BLaER1 treated with 17β-estradiol and CSF1 and Interleukin-3, amounts not matched to agents 10 nM and 100 nM (cell line): ENCODE results near the gene FAM193A.

Experiments used
- H3K27ac ChIP-seq, 11 experiments: shearing (Covaris generic); formaldehyde crosslinking; 2 replicates each; pipeline ENCODE4 v1.8.1; 2022
- H3K27me3 ChIP-seq, 11 experiments: shearing (Covaris generic); formaldehyde crosslinking; 2 replicates each; pipeline ENCODE4 v1.8.1; 2022
- H3K36me3 ChIP-seq, 11 experiments: shearing (Covaris generic); formaldehyde crosslinking; 2 replicates each; pipeline ENCODE4 v1.8.1; 2022
- H3K4me1 ChIP-seq, 10 experiments: shearing (Covaris generic); formaldehyde crosslinking; 2 replicates each; pipeline ENCODE4 v1.8.1; 2022
- H3K4me2 ChIP-seq, 11 experiments: shearing (Covaris generic); formaldehyde crosslinking; 2 replicates each; pipeline ENCODE4 v1.8.1; 2022
- H3K4me3 ChIP-seq, 10 experiments: shearing (Covaris generic); formaldehyde crosslinking; 2 replicates each; pipeline ENCODE4 v1.8.1; 2022
- H3K9ac ChIP-seq, 11 experiments: shearing (Covaris generic); formaldehyde crosslinking; 2 replicates each; pipeline ENCODE4 v1.8.1; 2022
- H3K9me3 ChIP-seq, 11 experiments: shearing (Covaris generic); formaldehyde crosslinking; replicated peaks in 1 of 11; 2 replicates each; pipeline ENCODE4 v1.8.1; 2022
- H4K20me1 ChIP-seq, 11 experiments: shearing (Covaris generic); formaldehyde crosslinking; 2 replicates each; pipeline ENCODE4 v1.8.1; 2022
- Cebpa-rat ChIP-seq, 11 experiments: shearing (Covaris generic); IDR thresholded peaks; 2 replicates each; pipeline ENCODE4 v1.8.1; 2022

Gene FAM193A

GRCh38 chr4:2592572-2592971, 56.1 kb downstream of the FAM193A start:
- H3K4me2 ChIP-seq: peak overlapping the region; percentile 2 to 85 (median 70); a peak in 16 of 22 replicates
- peaks cover 40 to 72% (median 51%) of the 10 kb centered on the region in 10 experiments for H3K4me1 ChIP-seq
- no peaks in the 10 kb centered on the region for H3K27me3 ChIP-seq
- no peak for TF ChIP-seq Cebpa-rat (IDR thresholded peaks at IDR 0.05)
- H3K9me3 ChIP-seq: no peaks in the 10 kb centered on the region
- peak overlapping the region in 4 of 11 experiments; percentile 14 to 45 (median 19); a peak in 3 of 22 replicates for H3K9ac ChIP-seq
- no peak overlapping the region for H3K4me3 ChIP-seq
- H3K36me3 ChIP-seq: peaks cover 15 to 30% (median 23%) of the 10 kb centered on the region in 11 experiments
- peak overlapping the region in 7 of 11 experiments; percentile 1 to 64 (median 20); a peak in 6 of 22 replicates for H3K27ac ChIP-seq
- peaks cover 99 to 100% (median 100%) of the 10 kb centered on the region in 11 experiments for H4K20me1 ChIP-seq

GRCh38 chr4:2593003-2593402, 56.6 kb downstream of the FAM193A start:
- Histone ChIP-seq H3K36me3 (peaks cover 16 to 34% (median 27%) of the 10 kb centered on the region in 11 experiments), H3K4me3 (no peak overlapping the region), H3K27me3 (no peaks in the 10 kb centered on the region), H3K9me3 (no peaks in the 10 kb centered on the region), H3K4me2 (peak overlapping the region in 10 of 11 experiments; percentile 13 to 85 (median 71); a peak in 13 of 22 replicates), H3K9ac (peak overlapping the region in 2 of 11 experiments; percentile 17 to 21; a peak in 2 of 22 replicates), H3K27ac (peak overlapping the region in 4 of 11 experiments; percentile 7 to 64 (median 33); a peak in 2 of 22 replicates), H3K4me1 (peaks cover 44 to 73% (median 52%) of the 10 kb centered on the region in 10 experiments), H4K20me1 (peaks cover 99 to 100% (median 100%) of the 10 kb centered on the region in 11 experiments)
- no peak for TF ChIP-seq Cebpa-rat (IDR thresholded peaks at IDR 0.05)

GRCh38 chr4:2595436-2595835, 59.0 kb downstream of the FAM193A start:
- Histone ChIP-seq H3K4me2 (no peak overlapping the region), H3K9me3 (no peaks in the 10 kb centered on the region), H3K4me3 (no peak overlapping the region), H3K36me3 (peaks cover 30 to 54% (median 42%) of the 10 kb centered on the region in 11 experiments), H3K9ac (no peak overlapping the region), H3K27ac (no peak overlapping the region), H3K27me3 (no peaks in the 10 kb centered on the region), H4K20me1 (peaks cover 99 to 100% (median 100%) of the 10 kb centered on the region in 11 experiments), H3K4me1 (peaks cover 50 to 74% (median 60%) of the 10 kb centered on the region in 10 experiments)
- no peak for TF ChIP-seq Cebpa-rat (IDR thresholded peaks at IDR 0.05)

GRCh38 chr4:2595952-2596552, 59.6 kb downstream of the FAM193A start:
- peaks cover 99 to 100% (median 100%) of the 10 kb centered on the region in 11 experiments for H4K20me1 ChIP-seq
- H3K4me2 ChIP-seq: no peak overlapping the region
- no peak overlapping the region for H3K9ac ChIP-seq
- H3K4me1 ChIP-seq: peaks cover 44 to 68% (median 54%) of the 10 kb centered on the region in 10 experiments
- no peaks in the 10 kb centered on the region for H3K27me3 ChIP-seq
- TF ChIP-seq Cebpa-rat (IDR thresholded peaks at IDR 0.05): no peak
- H3K9me3 ChIP-seq: no peaks in the 10 kb centered on the region
- H3K4me3 ChIP-seq: no peak overlapping the region
- no peak overlapping the region for H3K27ac ChIP-seq
- H3K36me3 ChIP-seq: peaks cover 36 to 61% (median 48%) of the 10 kb centered on the region in 11 experiments

- no peak overlapping the region for H3K4me2 ChIP-seq
- peaks cover 99 to 100% (median 100%) of the 10 kb centered on the region in 11 experiments for H4K20me1 ChIP-seq
- no peaks in the 10 kb centered on the region for H3K9me3 ChIP-seq
- H3K9ac ChIP-seq: no peak overlapping the region
- H3K4me3 ChIP-seq: no peak overlapping the region
- H3K27me3 ChIP-seq: no peaks in the 10 kb centered on the region
- peaks cover 41 to 66% (median 53%) of the 10 kb centered on the region in 11 experiments for H3K36me3 ChIP-seq
- no peak overlapping the region for H3K27ac ChIP-seq
- H3K4me1 ChIP-seq: peaks cover 39 to 63% (median 48%) of the 10 kb centered on the region in 10 experiments
- TF ChIP-seq Cebpa-rat (IDR thresholded peaks at IDR 0.05): no peak
Observed at GRCh38 chr4:2596611-2597010, 60.2 kb downstream of the FAM193A start.

- H3K4me3 ChIP-seq: no peak overlapping the region; a peak in 1 of 20 replicates
- peak overlapping the region in 6 of 11 experiments; percentile 8 to 55 (median 34); a peak in 9 of 22 replicates for H3K27ac ChIP-seq
- peaks cover 79 to 100% (median 96%) of the 10 kb centered on the region in 11 experiments for H4K20me1 ChIP-seq
Observed at GRCh38 chr4:2598511-2599303, 62.3 kb downstream of the FAM193A start.

GRCh38 chr4:2599304-2599654, 62.8 kb downstream of the FAM193A start:
- no peak for TF ChIP-seq Cebpa-rat (IDR thresholded peaks at IDR 0.05)
- H3K4me3 ChIP-seq: no peak overlapping the region
- no peaks in the 10 kb centered on the region for H3K27me3 ChIP-seq
- H3K9ac ChIP-seq: peak overlapping the region in 8 of 11 experiments; percentile 1 to 59 (median 42); a peak in 7 of 22 replicates
- peak overlapping the region; percentile 48 to 85 (median 70) for H3K4me2 ChIP-seq
- peaks cover 79 to 100% (median 95%) of the 10 kb centered on the region in 11 experiments for H4K20me1 ChIP-seq
- H3K9me3 ChIP-seq: no peaks in the 10 kb centered on the region
- H3K36me3 ChIP-seq: peaks cover 52 to 82% (median 67%) of the 10 kb centered on the region in 11 experiments
- peaks cover 24 to 48% (median 31%) of the 10 kb centered on the region in 10 experiments for H3K4me1 ChIP-seq
- peak overlapping the region in 2 of 11 experiments; percentile 33 to 34; a peak in 1 of 22 replicates for H3K27ac ChIP-seq

More at GRCh38 chr4:2598511-2599303, 62.3 kb downstream of the FAM193A start:
- H3K27me3 ChIP-seq: no peaks in the 10 kb centered on the region
- H3K9ac ChIP-seq: peak overlapping the region in 10 of 11 experiments; percentile 1 to 59 (median 40); a peak in 11 of 22 replicates
- H3K4me2 ChIP-seq: peak overlapping the region; percentile 48 to 85 (median 70)
- H3K36me3 ChIP-seq: peaks cover 47 to 84% (median 69%) of the 10 kb centered on the region in 11 experiments
- TF ChIP-seq Cebpa-rat (IDR thresholded peaks at IDR 0.05): no peak
- H3K9me3 ChIP-seq: no peaks in the 10 kb centered on the region
- H3K4me1 ChIP-seq: peaks cover 22 to 43% (median 30%) of the 10 kb centered on the region in 10 experiments

GRCh38 chr4:2600878-2601277, 64.4 kb downstream of the FAM193A start:
- H4K20me1 ChIP-seq: peaks cover 74 to 100% (median 95%) of the 10 kb centered on the region in 11 experiments
- H3K9ac ChIP-seq: 0 out of 22 replicates have a peak overlapping the region, but pooled peaks of 1 of the 11 experiments have one; percentile 4
- H3K27me3 ChIP-seq: no peaks in the 10 kb centered on the region
- no peak overlapping the region for H3K27ac ChIP-seq
- no peaks in the 10 kb centered on the region for H3K9me3 ChIP-seq
- H3K4me2 ChIP-seq: no peak overlapping the region
- peaks cover 53 to 76% (median 62%) of the 10 kb centered on the region in 11 experiments for H3K36me3 ChIP-seq
- no peak overlapping the region for H3K4me3 ChIP-seq
- TF ChIP-seq Cebpa-rat (IDR thresholded peaks at IDR 0.05): no peak
- H3K4me1 ChIP-seq: peaks cover 39 to 54% (median 45%) of the 10 kb centered on the region in 10 experiments
